CD14-positive monocyte (primary cell): ENCODE results near the gene COMMD10. TPM values are rescaled to one million over a fixed set of nuclear protein-coding genes. Genes with fewer than 3 reads are reported as not detected.

Source experiments
- DNase-seq, 3 donors: peaks; one replicate each; pipeline ENCODE4 v3.0.0-alpha.2; 2011 to 2022
- H2AFZ ChIP-seq: 2 replicates; pipeline ENCODE4 v1.6.0; 2012; ENCODE audit warnings: mild to moderate bottlenecking, low read depth, low read length, inconsistent platforms; ENCODE audit not compliant: insufficient read depth, poor library complexity, severe bottlenecking
- H3K27ac ChIP-seq, 2 donors: 1 replicate in 1 of 2; 2 replicates in 1 of 2; pipeline ENCODE4 v1.5.1; 2012 to 2013; ENCODE audit warnings: low read length in 2 of 2, control low read depth in 1 of 2, inconsistent platforms in 1 of 2, low read depth in 1 of 2, mild to moderate bottlenecking in 1 of 2
- H3K27me3 ChIP-seq, 2 donors: one replicate each; pipeline versions ENCODE4 v1.6.0 to v1.6.1; 2011 to 2013; ENCODE audit warnings: low read length in 2 of 2; ENCODE audit not compliant: control insufficient read depth in 2 of 2, insufficient read depth in 2 of 2
- H3K36me3 ChIP-seq, 2 donors: replicated peaks in 1 of 2; 1 replicate in 1 of 2; 2 replicates in 1 of 2; pipeline versions ENCODE4 v1.5.1 to v1.6.1; 2012 to 2013; ENCODE audit warnings: low read length in 2 of 2, control low read depth in 1 of 2, inconsistent platforms in 1 of 2, mild to moderate bottlenecking in 1 of 2; ENCODE audit not compliant: insufficient read depth in 2 of 2, control insufficient read depth in 1 of 2
- H3K4me1 ChIP-seq, 2 donors: 1 replicate in 1 of 2; 2 replicates in 1 of 2; pipeline versions ENCODE4 v1.5.1 to v1.6.1; 2012 to 2013; ENCODE audit warnings: low read length in 2 of 2, control low read depth in 1 of 2, inconsistent platforms in 1 of 2, mild to moderate bottlenecking in 1 of 2, moderate library complexity in 1 of 2; ENCODE audit not compliant: insufficient read depth in 2 of 2, control insufficient read depth in 1 of 2
- H3K4me2 ChIP-seq: replicated peaks from 2 replicates; pipeline ENCODE3; 2012; ENCODE audit warnings: low read length, moderate library complexity, mild to moderate bottlenecking; ENCODE audit not compliant: poor library complexity, severe bottlenecking; ENCODE audit errors: extremely low read depth
- H3K4me3 ChIP-seq, 3 experiments: fragments of 200-600 bp in 1 of 3; sonication (generic) in 1 of 3; replicated peaks in 1 of 3; 1 replicate in 2 of 3; 2 replicates in 1 of 3; pipeline ENCODE4 v1.5.1; 2011 to 2013; ENCODE audit warnings: low read length in 3 of 3, mild to moderate bottlenecking in 3 of 3, control low read depth in 2 of 3, low read depth in 2 of 3, inconsistent platforms in 1 of 3, moderate library complexity in 1 of 3
- H3K79me2 ChIP-seq: 2 replicates; pipeline ENCODE4 v1.6.0; 2012; ENCODE audit warnings: mild to moderate bottlenecking, control low read depth, inconsistent platforms, low read length, moderate library complexity; ENCODE audit not compliant: insufficient read depth
- H3K9ac ChIP-seq: 2 replicates; pipeline ENCODE4 v1.6.0; 2017; ENCODE audit warnings: low read length, mild to moderate bottlenecking; ENCODE audit not compliant: insufficient read depth, poor library complexity, severe bottlenecking
- H3K9me3 ChIP-seq, 2 donors: replicated peaks in 1 of 2; 1 replicate in 1 of 2; 2 replicates in 1 of 2; pipeline versions ENCODE4 v1.5.1 to v1.6.1; 2012 to 2013; ENCODE audit warnings: low read length in 2 of 2, control low read depth in 1 of 2; ENCODE audit not compliant: control insufficient read depth in 1 of 2, insufficient read depth in 1 of 2
- H4K20me1 ChIP-seq: 2 replicates; pipeline ENCODE4 v1.6.0; 2012; ENCODE audit warnings: mild to moderate bottlenecking, low read length, control low read depth, moderate library complexity; ENCODE audit not compliant: insufficient read depth
- H3K27ac Mint-ChIP-seq, 7 donors: one replicate each; pipeline ENCODE4 v1.8.0; 2020; ENCODE audit warnings: mild to moderate bottlenecking in 7 of 7, mixed read lengths in 7 of 7, moderate library complexity in 6 of 7, inconsistent platforms in 2 of 7
- H3K27me3 Mint-ChIP-seq, 3 donors: one replicate each; pipeline ENCODE4 v1.8.0; 2021 to 2022; ENCODE audit warnings: low read depth in 3 of 3, mild to moderate bottlenecking in 3 of 3, mixed read lengths in 3 of 3, moderate library complexity in 3 of 3, inconsistent platforms in 1 of 3
- H3K36me3 Mint-ChIP-seq, 2 donors: one replicate each; pipeline ENCODE4 v1.8.0; 2020; ENCODE audit warnings: mixed read lengths in 2 of 2, inconsistent platforms in 1 of 2, mild to moderate bottlenecking in 1 of 2
- H3K4me1 Mint-ChIP-seq: one replicate; pipeline ENCODE4 v1.8.0; 2020; ENCODE audit warnings: mild to moderate bottlenecking, mixed read lengths
- H3K4me3 Mint-ChIP-seq, 2 donors: one replicate each; pipeline ENCODE4 v1.8.0; 2020; ENCODE audit warnings: mild to moderate bottlenecking in 2 of 2, mixed read lengths in 2 of 2, moderate library complexity in 1 of 2
- H3K9me3 Mint-ChIP-seq, 7 donors: one replicate each; pipeline ENCODE4 v1.8.0; 2020 to 2022; ENCODE audit warnings: mixed read lengths in 7 of 7, mild to moderate bottlenecking in 6 of 7, moderate library complexity in 6 of 7, inconsistent platforms in 2 of 7
- CTCF ChIP-seq: fragments of 200-600 bp; IDR thresholded peaks from one replicate; pipeline ENCODE4 v1.8.0; 2022; ENCODE audit warnings: antibody characterized with exemption, mild to moderate bottlenecking
- WGBS: methylation state at CpG from one replicate; pipeline ENCODE4 v1.1.5; 2013; ENCODE audit warnings: missing lambda C conversion rate; ENCODE audit not compliant: insufficient coverage; 5-methylcytosine and 5-hydroxymethylcytosine counted together
- intact Hi-C, 2 donors: fragments of 100-400 bp; cut with micrococcal nuclease; formaldehyde crosslinking; loops; one replicate each; pipeline versions ENCODE4 v1.15.0 to v1.15.1; 2023
- polyA minus RNA-seq: library from RNA; depleted of rRNA, polyadenylated mRNA; stranded (reverse); fragments of >200 nt; gene quantifications from 2 replicates; pipeline ENCODE4 v1.2.3, GENCODE V29; 2012
- polyA plus RNA-seq, 3 donors: library from polyadenylated mRNA; depleted of rRNA in 1 of 3; unstranded in 2 of 3; stranded (reverse) in 1 of 3; fragments of 300-500 nt in 2 of 3; fragments of >200 nt in 1 of 3; fragmentation: Illumina TruSeq in 2 of 3; gene quantifications; 1 replicate in 2 of 3; 2 replicates in 1 of 3; pipeline ENCODE4 v1.2.3, GENCODE V29; 2012 to 2021
- total RNA-seq, 12 experiments: library from RNA in 1 of 12; stranded (reverse) in 1 of 12; fragments of 120-200 nt in 1 of 12; gene quantifications; one replicate each; pipeline ENCODE4 v1.2.4 and lab custom pipeline; 2013 to 2026; ENCODE audit warnings: mixed read lengths in 6 of 12, inconsistent platforms in 1 of 12

The COMMD10 gene
- total RNA-seq (2013), result 62.0 TPM
- 10 to 100 TPM; 16.9 to 86.1 (median 61.2) TPM for polyA plus RNA-seq
- polyA minus RNA-seq, result 15.2 and 20.2 TPM in 2 replicates
- 4.6 to 41.7 (median 23.6) reads per million in 11 experiments for total RNA-seq (lab: John Stamatoyannopoulos, UW)

GRCh38 chr5:116084871-116085715, at the start of gene COMMD10:
Gene COMMD10 (plus strand): TSS chr5:116085025.
- no peaks in the 10 kb centered on the region for H4K20me1 ChIP-seq
- no peak for TF ChIP-seq CTCF

GRCh38 chr5:116035123-116035522, 49.7 kb upstream of the COMMD10 start:
- DNase-seq, result no peak
- WGBS, result 86% methylated on average over 5 of the region's 5 CpGs
- no peaks in the 10 kb centered on the region for H3K9me3 ChIP-seq
- no peaks in the 10 kb centered on the region for H4K20me1 ChIP-seq
- intact Hi-C loops, result no loop called here
- H3K4me3 ChIP-seq, result no peak overlapping the region
- Mint-ChIP-seq H3K4me1 (peaks cover 40% of the 10 kb centered on the region), H3K36me3 (no peaks in the 10 kb centered on the region), H3K4me3 (no peak overlapping the region), H3K27me3 (no peaks in the 10 kb centered on the region), H3K27ac (peak overlapping the region in 1 of 7 donors; percentile 78), H3K9me3 (peaks cover 0 to 2% (median 0%) of the 10 kb centered on the region in 7 donors)
- no peak overlapping the region for H3K4me2 ChIP-seq
- no peak overlapping the region for H3K9ac ChIP-seq
- TF ChIP-seq CTCF, result no peak
- no peaks in the 10 kb centered on the region for H3K27me3 ChIP-seq
- peaks cover 30 to 32% of the 10 kb centered on the region in 2 donors for H3K4me1 ChIP-seq
- no peaks in the 10 kb centered on the region for H3K79me2 ChIP-seq
- H3K36me3 ChIP-seq, result no peaks in the 10 kb centered on the region
- H3K27ac ChIP-seq, result no peak overlapping the region
- peak overlapping the region; percentile 11 for H2AFZ ChIP-seq

More at GRCh38 chr5:116084871-116085715, at the start of gene COMMD10:
- H3K27ac Mint-ChIP-seq, result peak within 1 kb of the TSS; percentile 90 to 98 (median 94)
- Histone ChIP-seq H3K4me3 (peak within 1 kb of the TSS; percentile 75 to 92 (median 78)), H3K9ac (peak within 1 kb of the TSS; percentile 92), H3K4me1 (peaks cover 18 to 22% of the 10 kb centered on the region in 2 donors), H3K27me3 (no peaks in the 10 kb centered on the region), H3K27ac (peak within 1 kb of the TSS; percentile 70 to 84), H3K4me2 (peak within 1 kb of the TSS; percentile 76), H3K9me3 (no peaks in the 10 kb centered on the region), H3K79me2 (peaks cover 54% of the 10 kb centered on the region), H3K36me3 (peaks cover 1 to 17% of the 10 kb centered on the region in 2 donors), H2AFZ (peak within 1 kb of the TSS; percentile 85)
- H3K4me3 Mint-ChIP-seq, result peak within 1 kb of the TSS; percentile 94
- H3K9me3 Mint-ChIP-seq, result peaks cover 0 to 2% (median 0%) of the 10 kb centered on the region in 7 donors
- peak; percentile 60 to 81 (median 70) for DNase-seq
- under 1% methylated on average over 57 of the region's 65 CpGs for WGBS
- H3K36me3 Mint-ChIP-seq, result peaks cover 19 to 21% of the 10 kb centered on the region in 2 donors
- intact Hi-C loops, result loop anchor here (5.0 to 10.0 kb wide), 3 partner anchors 243 to 460 kb away; partner anchors contain the start of genes AP3S1 (in 2 of the 2), ATG12 (in 2 of the 2) and TMED7 (in 2 of the 2)
- peaks cover 30% of the 10 kb centered on the region for H3K4me1 Mint-ChIP-seq
- H3K27me3 Mint-ChIP-seq, result no peaks in the 10 kb centered on the region
